HG03571 (cell line): ENCODE measurements around the gene CLDN16.

ENCODE experiments used
- ATAC-seq: cut with Tn5 transposase; IDR thresholded peaks from one replicate; pipeline ENCODE4 v1.9.1; 2021; ENCODE audit not compliant: unreplicated experiment

CLDN16 gene

GRCh38 chr3:190435618-190436017, 47.7 kb downstream of the CLDN16 start:
- no peak for ATAC-seq

GRCh38 chr3:190436331-190436730, 48.4 kb downstream of the CLDN16 start:
- no peak for ATAC-seq

GRCh38 chr3:190442240-190442639, 54.3 kb downstream of the CLDN16 start:
- no peak for ATAC-seq

GRCh38 chr3:190443257-190443656, 55.3 kb downstream of the CLDN16 start:
- ATAC-seq, result no peak

GRCh38 chr3:190444006-190444405, 56.0 kb downstream of the CLDN16 start:
- ATAC-seq, result no peak

GRCh38 chr3:190444576-190445145, 56.7 kb downstream of the CLDN16 start:
- no peak for ATAC-seq

- ATAC-seq, result no peak
Observed at GRCh38 chr3:190446573-190447279, 58.8 kb downstream of the CLDN16 start.

- ATAC-seq, result no peak
Observed at GRCh38 chr3:190448256-190448655, 60.3 kb downstream of the CLDN16 start.

GRCh38 chr3:190449801-190450200, 61.8 kb downstream of the CLDN16 start, which contains the start of gene TMEM207:
TMEM207 (minus strand) TSS chr3:190449901; CDS start chr3:190449809, 92 bp downstream.
- no peak for ATAC-seq

GRCh38 chr3:190455828-190456227, 67.9 kb downstream of the CLDN16 start:
- ATAC-seq, result peak; percentile 39

- ATAC-seq, result no peak
Observed at GRCh38 chr3:190456770-190457169, 68.8 kb downstream of the CLDN16 start.

- ATAC-seq, result no peak
Observed at GRCh38 chr3:190458040-190458439, 70.1 kb downstream of the CLDN16 start.
